OCI-LY3 (cell line): ENCODE data around the gene ATP1A3.
"Not testable (repeated sequence)": the region's sequence is repeated elsewhere in the genome, so short reads cannot be mapped to it uniquely, and the experiment has no call there.

Source experiments
- H2AFZ ChIP-seq: fragments of 200-600, 300-600 bp; shearing (Covaris generic); 2 replicates; pipeline ENCODE4 v1.6.0; 2014; ENCODE audit warnings: antibody characterized with exemption, low read depth, low read length
- H3K27ac ChIP-seq: fragments of 200-600, 300-600 bp; sonication (generic); 2 replicates; pipeline ENCODE4 v1.5.1; 2014; ENCODE audit warnings: mild to moderate bottlenecking, low read length, moderate library complexity, mixed read lengths
- H3K27me3 ChIP-seq: fragments of 200-600, 300-600 bp; sonication (generic); 2 replicates; pipeline ENCODE4 v1.6.1; 2014; ENCODE audit warnings: low read depth, low read length, mixed read lengths
- H3K36me3 ChIP-seq: fragments of 200-600, 300-600 bp; sonication (generic); replicated peaks from 2 replicates; pipeline ENCODE3; 2014; ENCODE audit warnings: low read depth, low read length, mixed read lengths
- H3K4me1 ChIP-seq: fragments of 300-600, 200-600 bp; sonication (generic); 2 replicates; pipeline ENCODE4 v1.6.1; 2014; ENCODE audit warnings: low read length, mixed read lengths
- H3K4me2 ChIP-seq: fragments of 200-600, 300-600 bp; sonication (generic); 2 replicates; pipeline ENCODE4 v1.6.1; 2014; ENCODE audit warnings: low read length, mixed read lengths
- H3K4me3 ChIP-seq: fragments of 300-600, 200-600 bp; sonication (generic); 2 replicates; pipeline ENCODE4 v1.5.1; 2014; ENCODE audit warnings: antibody characterized with exemption, mild to moderate bottlenecking, low read length, moderate library complexity
- H3K79me2 ChIP-seq: fragments of 300-600, 200-600 bp; shearing (Covaris generic); 2 replicates; pipeline ENCODE4 v1.6.1; 2014; ENCODE audit warnings: mild to moderate bottlenecking, low read length, mixed read lengths
- H3K9ac ChIP-seq: fragments of 300-600, 200-600 bp; shearing (Covaris generic); 2 replicates; pipeline ENCODE4 v1.6.0; 2014; ENCODE audit warnings: mild to moderate bottlenecking, low read length, moderate library complexity
- H3K9me3 ChIP-seq: fragments of 200-600, 300-600 bp; shearing (Covaris generic); 2 replicates; pipeline ENCODE4 v1.6.1; 2014; ENCODE audit warnings: low read length, mixed read lengths; ENCODE audit not compliant: insufficient read depth
- H4K20me1 ChIP-seq: fragments of 200-600, 300-600 bp; sonication (generic); 2 replicates; pipeline ENCODE4 v1.6.1; 2016; ENCODE audit warnings: low read length, mixed read lengths; ENCODE audit not compliant: insufficient read depth
- EZH2phosphoT487 ChIP-seq: fragments of 200-600 bp; shearing (Covaris generic); IDR thresholded peaks from 2 replicates; pipeline ENCODE4 v1.6.1; 2018; ENCODE audit warnings: antibody characterized with exemption, mixed run types, low read depth
- TF ChIP-seq, protein P1 (sequence below): fragments of 200-600, 300-600 bp; sonication (generic); IDR thresholded peaks from 2 replicates; pipeline ENCODE4 v1.5.1; 2014; ENCODE audit warnings: antibody characterized with exemption, low read length, low read depth

The ATP1A3 gene

DNA sequence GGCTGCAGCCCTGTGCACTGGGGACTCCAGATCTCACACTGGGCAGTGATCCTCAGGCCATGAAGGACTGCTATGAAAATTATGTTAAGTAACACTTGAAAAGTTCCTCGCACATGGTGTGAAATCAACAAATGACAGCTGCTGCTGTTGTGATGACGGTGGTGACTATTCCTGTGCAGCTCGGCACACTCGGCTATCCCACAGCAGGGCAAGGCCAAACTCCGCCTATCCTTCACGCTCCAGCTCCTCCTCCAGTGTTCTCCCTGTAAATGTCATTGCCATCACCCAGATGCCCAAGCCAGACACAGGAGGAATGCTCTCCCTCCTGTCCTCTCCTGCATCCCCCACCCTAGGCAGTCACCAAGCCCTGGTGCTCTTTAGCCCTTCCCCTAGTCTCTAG, 44.6 kb upstream of the ATP1A3 start:
- peaks cover 3% of the 10 kb centered on the region; the same call in 1 of the 2 replicates for H3K4me1 ChIP-seq
- H3K4me3 ChIP-seq, result no peak overlapping the region
- no peak overlapping the region for H2AFZ ChIP-seq
- H3K9ac ChIP-seq, result no peak overlapping the region
- H3K27me3 ChIP-seq, result peaks cover 3% of the 10 kb centered on the region; the same call in 1 of the 2 replicates
- no peaks in the 10 kb centered on the region for H3K9me3 ChIP-seq
- H3K36me3 ChIP-seq, result no peaks in the 10 kb centered on the region
- H3K79me2 ChIP-seq, result no peaks in the 10 kb centered on the region
- no peak overlapping the region for H3K4me2 ChIP-seq
- H4K20me1 ChIP-seq, result no peaks in the 10 kb centered on the region
- H3K27ac ChIP-seq, result no peak overlapping the region
- TF ChIP-seq EZH2phosphoT487, result no peak
- TF ChIP-seq, protein P1, sequence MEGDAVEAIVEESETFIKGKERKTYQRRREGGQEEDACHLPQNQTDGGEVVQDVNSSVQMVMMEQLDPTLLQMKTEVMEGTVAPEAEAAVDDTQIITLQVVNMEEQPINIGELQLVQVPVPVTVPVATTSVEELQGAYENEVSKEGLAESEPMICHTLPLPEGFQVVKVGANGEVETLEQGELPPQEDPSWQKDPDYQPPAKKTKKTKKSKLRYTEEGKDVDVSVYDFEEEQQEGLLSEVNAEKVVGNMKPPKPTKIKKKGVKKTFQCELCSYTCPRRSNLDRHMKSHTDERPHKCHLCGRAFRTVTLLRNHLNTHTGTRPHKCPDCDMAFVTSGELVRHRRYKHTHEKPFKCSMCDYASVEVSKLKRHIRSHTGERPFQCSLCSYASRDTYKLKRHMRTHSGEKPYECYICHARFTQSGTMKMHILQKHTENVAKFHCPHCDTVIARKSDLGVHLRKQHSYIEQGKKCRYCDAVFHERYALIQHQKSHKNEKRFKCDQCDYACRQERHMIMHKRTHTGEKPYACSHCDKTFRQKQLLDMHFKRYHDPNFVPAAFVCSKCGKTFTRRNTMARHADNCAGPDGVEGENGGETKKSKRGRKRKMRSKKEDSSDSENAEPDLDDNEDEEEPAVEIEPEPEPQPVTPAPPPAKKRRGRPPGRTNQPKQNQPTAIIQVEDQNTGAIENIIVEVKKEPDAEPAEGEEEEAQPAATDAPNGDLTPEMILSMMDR, result no peak

DNA sequence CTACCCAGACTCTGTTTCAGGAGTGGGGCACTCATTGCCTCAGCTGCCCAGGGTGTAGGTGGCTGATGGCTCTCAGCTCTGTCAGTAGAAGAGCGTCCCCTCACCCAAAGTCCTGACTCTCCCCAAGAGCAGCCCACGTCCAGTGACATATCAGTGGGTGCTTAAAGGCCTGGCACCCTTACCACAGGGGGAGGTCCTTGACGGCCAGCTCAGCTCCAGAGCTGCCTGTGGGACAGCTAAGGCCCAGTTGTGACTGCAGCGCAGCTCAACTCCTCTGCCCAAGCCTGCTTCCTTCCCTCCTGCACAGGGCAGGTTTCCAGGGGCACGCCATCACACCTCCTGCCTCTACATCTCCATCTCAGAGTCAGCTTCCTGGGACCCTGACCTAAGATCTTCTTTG, 43.6 kb upstream of the ATP1A3 start:
- peaks cover 3% of the 10 kb centered on the region; the same call in 1 of the 2 replicates for H3K4me1 ChIP-seq
- no peaks in the 10 kb centered on the region for H3K79me2 ChIP-seq
- no peaks in the 10 kb centered on the region for H4K20me1 ChIP-seq
- 0 out of 2 replicates have a peak, but pooled peaks cover 3% of the 10 kb centered on the region for H3K27me3 ChIP-seq
- H2AFZ ChIP-seq, result no peak overlapping the region
- no peaks in the 10 kb centered on the region for H3K9me3 ChIP-seq
- H3K36me3 ChIP-seq, result no peaks in the 10 kb centered on the region
- H3K27ac ChIP-seq, result no peak overlapping the region
- TF ChIP-seq EZH2phosphoT487, result no peak
- TF ChIP-seq, protein P1, result no peak
- H3K4me3 ChIP-seq, result no peak overlapping the region
- no peak overlapping the region for H3K4me2 ChIP-seq
- H3K9ac ChIP-seq, result no peak overlapping the region

DNA sequence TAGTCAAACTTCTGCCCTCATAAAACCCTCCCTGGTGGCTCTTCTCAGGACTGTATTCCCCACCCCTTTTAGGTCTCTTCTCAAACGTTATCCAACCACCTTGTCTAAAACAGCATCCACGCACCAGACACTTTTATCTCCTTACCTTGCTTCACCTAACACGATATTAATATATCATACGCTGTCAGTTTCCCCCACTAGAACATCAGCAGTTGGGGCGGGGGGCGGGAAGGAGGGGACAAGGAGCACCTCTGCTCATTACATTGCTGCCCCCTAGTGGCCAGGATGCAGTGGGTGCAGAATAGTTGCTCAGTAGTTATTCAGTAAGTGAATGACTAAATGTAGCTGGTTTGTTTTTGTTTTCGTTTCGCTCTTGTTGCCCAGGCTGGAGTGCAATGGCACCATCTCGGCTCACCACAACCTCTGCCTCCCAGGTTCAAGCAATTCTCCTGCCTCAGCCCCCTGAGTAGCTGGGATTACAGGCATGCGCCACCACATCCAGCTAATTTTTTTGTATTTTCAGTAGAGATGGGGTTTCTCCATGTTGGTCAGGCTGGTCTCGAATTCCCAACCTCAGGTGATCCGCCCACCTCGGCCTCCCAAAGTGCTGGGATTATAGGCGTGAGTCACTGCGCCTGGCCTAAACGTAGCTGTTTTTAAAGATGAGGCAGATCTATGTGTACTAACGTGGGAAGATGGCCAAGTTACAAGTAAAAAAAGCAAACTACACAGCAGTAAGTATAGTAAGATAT, 40.8 kb upstream of the ATP1A3 start:
- H2AFZ ChIP-seq, result peak overlapping the region; percentile 40

DNA sequence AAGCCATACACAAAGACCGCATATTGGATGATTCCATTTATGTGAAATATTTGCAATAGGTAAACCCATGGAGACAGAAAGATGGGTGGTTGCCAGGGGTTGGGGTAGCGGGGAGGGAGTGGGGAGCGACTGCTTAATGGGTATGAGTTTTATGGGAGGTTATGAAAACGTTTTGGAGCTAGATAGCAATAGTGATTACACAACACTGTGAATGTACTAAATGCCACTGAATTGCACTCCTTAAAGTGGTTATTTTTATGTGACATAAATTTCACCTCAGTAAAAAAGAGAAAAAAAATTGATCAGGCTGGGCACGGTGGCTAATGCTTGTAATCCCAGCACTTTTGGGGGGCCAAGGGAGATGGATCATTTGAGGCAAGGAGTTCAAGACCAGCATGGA, 39.4 kb upstream of the ATP1A3 start:
- TF ChIP-seq, protein P1, result no peak
- TF ChIP-seq EZH2phosphoT487, result no peak
- Histone ChIP-seq H3K4me2 (no peak overlapping the region), H4K20me1 (no peaks in the 10 kb centered on the region), H2AFZ (no peak overlapping the region), H3K27me3 (peaks cover 26% of the 10 kb centered on the region), H3K4me1 (peaks cover 3% of the 10 kb centered on the region; the same call in 1 of the 2 replicates), H3K9ac (no peak overlapping the region), H3K27ac (no peak overlapping the region), H3K36me3 (no peaks in the 10 kb centered on the region), H3K4me3 (no peak overlapping the region), H3K79me2 (no peaks in the 10 kb centered on the region), H3K9me3 (no peaks in the 10 kb centered on the region)

More for the DNA sequence above, 40.8 kb upstream of the ATP1A3 start:
- not testable (repeated sequence) for H3K9me3 ChIP-seq, H3K4me1 ChIP-seq, H4K20me1 ChIP-seq, H3K79me2 ChIP-seq, H3K27ac ChIP-seq, H3K36me3 ChIP-seq
- TF ChIP-seq, protein P1, result peak; percentile 95
- Histone ChIP-seq H3K27me3 (peaks cover 23% of the 10 kb centered on the region), H3K4me3 (peak overlapping the region; percentile 52), H3K4me2 (peak overlapping the region; percentile 56), H3K9ac (peak overlapping the region; percentile 43; the same call in 1 of the 2 replicates)
